ENCODE results near the gene CNMD. TPM values are rescaled to one million over a fixed set of nuclear protein-coding genes. Genes with fewer than 3 reads are reported as not detected.

Gene CNMD
- total and polyA plus RNA-seq, 2 of the 8 experiments (the other 6 are each of a cell fraction or from before 2014, with no cell fraction given): 87.4 to 113 TPM

- Histone ChIP-seq H3K4me3 (ENCODE audit: extremely low read depth in 1 of 4, insufficient read depth in 2 of 4, low read depth in 3 of 4, low read length in 4 of 4) (no peak overlapping the region), H3K18ac (ENCODE audit: extremely low read depth, low read length) (no peak overlapping the region), H3K36me3 (ENCODE audit: control insufficient read depth in 2 of 4, insufficient read depth in 4 of 4, low read length in 3 of 4) (no peaks in the 10 kb centered on the region), H3K79me1 (ENCODE audit: low read depth, low read length) (no peaks in the 10 kb centered on the region), H3K79me2 (ENCODE audit: control insufficient read depth in 1 of 2, insufficient read depth in 2 of 2, low read length in 2 of 2) (no peaks in the 10 kb centered on the region), H4K8ac (ENCODE audit: extremely low read depth, insufficient read depth, low read length) (no peak overlapping the region), H3K23me2 (ENCODE audit: low read depth, low read length) (no peaks in the 10 kb centered on the region), H4K91ac (replicated peaks; ENCODE audit: insufficient read length, low read length) (no peak overlapping the region), H4K5ac (ENCODE audit: insufficient read length, low read depth, low read length) (no peak overlapping the region), H3K4me1 (replicated peaks in 1 of 4; ENCODE audit: control insufficient read depth in 3 of 4, insufficient read depth in 4 of 4, low read length in 3 of 4) (peaks cover 0 to 4% (median 0%) of the 10 kb centered on the region in 4 experiments; a peak in 1 of 7 replicates), H3K9ac (replicated peaks in 1 of 4; ENCODE audit: extremely low read depth in 1 of 4, low read depth in 3 of 4, low read length in 3 of 4) (no peak overlapping the region), H3K56ac (replicated peaks; ENCODE audit: insufficient read length, low read depth, low read length) (no peak overlapping the region), H3K4me2 (ENCODE audit: insufficient read depth in 1 of 2, low read depth in 2 of 2, low read length in 2 of 2) (no peak overlapping the region), H2BK120ac (replicated peaks; ENCODE audit: low read depth, low read length) (no peak overlapping the region), H3K4ac (replicated peaks; ENCODE audit: insufficient read length, low read depth, low read length) (no peak overlapping the region), H3K14ac (ENCODE audit: insufficient read length) (no peak overlapping the region), H2BK20ac (ENCODE audit: low read length) (no peak overlapping the region), H2BK15ac (ENCODE audit: low read length) (no peak overlapping the region), H4K20me1 (replicated peaks in 1 of 2; ENCODE audit: control insufficient read depth in 1 of 2, insufficient read depth in 2 of 2, low read length in 2 of 2) (no peaks in the 10 kb centered on the region), H2AFZ (ENCODE audit: low read length) (no peak overlapping the region), H3K27ac (ENCODE audit: low read depth, low read length) (no peak overlapping the region), H3K9me3 (ENCODE audit: insufficient read depth in 2 of 2, low read depth in 1 of 2, low read length in 1 of 2) (no peaks in the 10 kb centered on the region), H3K27me3 (replicated peaks in 1 of 4; ENCODE audit: control insufficient read depth in 3 of 4, extremely low read depth in 1 of 4, insufficient read depth in 3 of 4, low read length in 3 of 4) (no peaks in the 10 kb centered on the region), H2BK5ac (ENCODE audit: low read depth, low read length) (no peak overlapping the region), H3K23ac (ENCODE audit: insufficient read length) (no peak overlapping the region), H2BK12ac (ENCODE audit: low read depth, low read length) (no peak overlapping the region), H2AK5ac (ENCODE audit: low read depth, low read length) (no peak overlapping the region)
- 84% methylated on average over 6 of the region's 6 CpGs; no CpG with 5 or more reads in 1 of the 2 experiments for WGBS, 2 experiments (ENCODE audit: extremely low coverage in 1 of 2, insufficient coverage in 1 of 2, insufficient read length in 1 of 2, insufficient replicate concordance in 2 of 2, low coverage in 1 of 2, low lambda C conversion rate in 2 of 2, missing lambda C conversion rate in 1 of 2)
- ChIA-PET POLR2A (ENCODE audit: partially characterized antibody) (interaction anchor here (1.0 kb wide), 1 partner anchor 110 kb away, joined by 3 read pairs; no protein-coding TSS in a partner anchor), CTCF (ENCODE audit: partially characterized antibody) (interaction anchor here (2.1 kb wide), 1 partner anchor 24 kb away, joined by 8 read pairs; no protein-coding TSS in a partner anchor)
- TF ChIP-seq RXRA (IDR thresholded peaks at IDR 0.05; ENCODE audit: insufficient read depth, low read depth, low read length): no peak
- TF ChIP-seq EGR1 (IDR thresholded peaks at IDR 0.05; ENCODE audit: borderline replicate concordance, low read depth, low read length): no peak
- no peak for TF ChIP-seq NANOG (IDR thresholded peaks at IDR 0.05; ENCODE audit: insufficient read depth, low read depth, low read length, poor library complexity, severe bottlenecking)
- TF ChIP-seq CBX8 (IDR thresholded peaks at IDR 0.05; ENCODE audit: borderline replicate concordance, low read depth, low read length): no peak
- no peak for TF ChIP-seq MAFK (IDR thresholded peaks at IDR 0.05; ENCODE audit: low read depth, low read length)
- no peak for TF ChIP-seq CEBPB (IDR thresholded peaks at IDR 0.05; ENCODE audit: low read depth, low read length)
- no peak for TF ChIP-seq SP1 (IDR thresholded peaks at IDR 0.05; ENCODE audit: low read depth, low read length)
- no peak for TF ChIP-seq GTF2F1 (IDR thresholded peaks at IDR 0.05; ENCODE audit: borderline replicate concordance, low read depth, low read length)
- TF ChIP-seq KDM4A (IDR thresholded peaks at IDR 0.05; ENCODE audit: low read depth, low read length, severe bottlenecking): no peak
- TF ChIP-seq EZH2 (IDR thresholded peaks at IDR 0.05; ENCODE audit: low read depth, low read length, severe bottlenecking): no peak
- no peak for TF ChIP-seq SP2 (IDR thresholded peaks at IDR 0.05; ENCODE audit: low read length)
- DNase-seq (ENCODE audit: low read depth in 1 of 2, low spot score in 2 of 2) (no peak), FAIRE-seq (no peak)
Measured at GRCh38 chr13:52784591-52785340, 45.1 kb upstream of the CNMD start.

Data from H1 (cell line).